CD4-positive, alpha-beta memory T cell (primary cell): ENCODE measurements around the gene FERMT2. TPM values are rescaled to one million over a fixed set of nuclear protein-coding genes. Genes with fewer than 3 reads are reported as not detected.

Experiments
- CTCF ChIA-PET: fragments of 350-600 bp; sonication (Branson Sonifier 250); formaldehyde crosslinking; loops from one replicate; lab custom pipeline; 2021; ENCODE audit warnings: inconsistent platforms; ENCODE audit not compliant: partially characterized antibody; lab: Charles Lee
- POLR2A ChIA-PET: fragments of 350-600 bp; sonication (Branson Sonifier 250); formaldehyde crosslinking; loops from one replicate; lab custom pipeline; 2021; ENCODE audit not compliant: partially characterized antibody; lab: Charles Lee
- DNase-seq, 5 donors: peaks; one replicate each; pipeline versions ENCODE4 v3.0.0 to v3.0.0-alpha.2; 2020 to 2022; ENCODE audit warnings: mixed read lengths in 1 of 5
- H3K27ac ChIP-seq: one replicate; pipeline ENCODE4 v1.7.0; 2013; ENCODE audit warnings: low read depth, low read length
- H3K27me3 ChIP-seq: 2 replicates; pipeline ENCODE4 v1.7.0; 2013; ENCODE audit warnings: mild to moderate bottlenecking, low read length, moderate library complexity; ENCODE audit not compliant: insufficient read depth
- H3K36me3 ChIP-seq: 2 replicates; pipeline ENCODE4 v1.7.0; 2013; ENCODE audit warnings: mild to moderate bottlenecking, low read length, moderate library complexity; ENCODE audit not compliant: insufficient read depth
- H3K4me1 ChIP-seq: 2 replicates; pipeline ENCODE4 v1.7.0; 2013; ENCODE audit warnings: mild to moderate bottlenecking, low read length, moderate library complexity; ENCODE audit not compliant: insufficient read depth
- H3K4me3 ChIP-seq, 2 donors: one replicate each; pipeline ENCODE4 v1.7.0; 2013; ENCODE audit warnings: low read length in 2 of 2, mild to moderate bottlenecking in 1 of 2
- H3K9me3 ChIP-seq, 2 donors: one replicate each; pipeline ENCODE4 v1.7.0; 2013; ENCODE audit warnings: low read length in 2 of 2, control low read depth in 1 of 2; ENCODE audit not compliant: control insufficient read depth in 1 of 2
- H3K27ac Mint-ChIP-seq, 7 donors: one replicate each; pipeline ENCODE4 v1.8.0; 2020 to 2021; ENCODE audit warnings: mixed read lengths in 7 of 7, mild to moderate bottlenecking in 6 of 7, inconsistent platforms in 3 of 7, moderate library complexity in 3 of 7
- H3K27me3 Mint-ChIP-seq, 2 donors: one replicate each; pipeline ENCODE4 v1.8.0; 2020 to 2021; ENCODE audit warnings: mixed read lengths in 2 of 2
- H3K36me3 Mint-ChIP-seq, 2 donors: one replicate each; pipeline ENCODE4 v1.8.0; 2020 to 2021; ENCODE audit warnings: mixed read lengths in 2 of 2, inconsistent platforms in 1 of 2, mild to moderate bottlenecking in 1 of 2
- H3K4me1 Mint-ChIP-seq, 4 donors: one replicate each; pipeline ENCODE4 v1.8.0; 2020 to 2021; ENCODE audit warnings: mixed read lengths in 4 of 4, mild to moderate bottlenecking in 1 of 4
- H3K4me3 Mint-ChIP-seq, 8 donors: one replicate each; pipeline ENCODE4 v1.8.0; 2020 to 2021; ENCODE audit warnings: mixed read lengths in 8 of 8, mild to moderate bottlenecking in 7 of 8, moderate library complexity in 6 of 8, inconsistent platforms in 3 of 8
- H3K9me3 Mint-ChIP-seq, 8 donors: one replicate each; pipeline ENCODE4 v1.8.0; 2020 to 2021; ENCODE audit warnings: mixed read lengths in 8 of 8, mild to moderate bottlenecking in 5 of 8, inconsistent platforms in 3 of 8, moderate library complexity in 1 of 8
- intact Hi-C: fragments of 100-400 bp; cut with micrococcal nuclease; formaldehyde crosslinking; loops from one replicate; pipeline ENCODE4 v1.15.1; 2023
- polyA plus RNA-seq, 2 donors: library from polyadenylated mRNA; unstranded; fragments of 300-500 nt; fragmentation: Illumina TruSeq; gene quantifications; one replicate each; pipeline ENCODE4 v1.2.3, GENCODE V29; 2021
- total RNA-seq, 2 experiments: library from RNA; stranded (reverse); gene quantifications; one replicate each; pipeline ENCODE4 v1.2.3, GENCODE V29; 2021

The FERMT2 gene
- total and polyA plus RNA-seq, 4 experiments from 2014 or later: 0.75 to 0.79 TPM; not detected in 2

DNA sequence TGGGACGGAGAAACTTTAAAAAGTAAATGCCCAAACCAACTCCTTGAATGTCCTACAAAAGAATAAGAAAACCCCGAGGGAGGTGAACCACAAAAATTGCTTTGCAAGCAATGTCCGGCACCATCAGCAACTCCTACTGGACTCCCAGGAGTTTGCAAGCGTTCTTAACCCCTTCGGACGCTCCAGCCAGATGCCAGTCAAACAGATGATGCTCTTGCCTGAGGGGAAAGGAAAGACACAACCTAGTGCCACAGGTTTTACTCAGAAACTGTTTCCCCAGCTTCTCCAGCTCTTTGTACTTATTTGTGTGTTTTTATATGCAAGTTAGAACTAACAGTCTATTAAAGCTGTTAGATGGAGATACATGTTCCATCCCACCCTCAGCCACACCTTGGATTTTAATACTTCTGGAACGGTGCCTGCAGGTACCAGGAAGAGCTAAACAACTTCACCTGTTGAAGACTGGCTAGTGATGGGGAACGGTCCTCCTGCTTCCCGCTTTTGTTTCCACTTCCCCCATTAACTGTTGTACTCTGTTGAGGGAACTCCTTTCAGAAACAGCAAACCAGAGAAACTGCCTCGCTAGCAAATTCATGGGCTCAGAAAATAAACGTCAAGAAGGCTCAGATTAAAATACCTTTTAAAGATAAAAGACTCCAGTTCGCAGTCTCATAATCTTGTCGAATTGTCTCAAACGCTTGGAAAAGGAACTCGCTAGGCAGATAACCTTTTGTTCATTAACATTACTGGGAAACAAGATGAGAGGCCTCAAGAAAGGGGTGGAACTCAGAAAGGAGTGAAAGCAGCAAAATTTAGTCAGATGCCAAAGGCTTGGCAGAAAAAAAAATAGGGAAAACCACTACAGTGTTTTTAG lies 1.1 kb upstream of the FERMT2 start:
- no peaks in the 10 kb centered on the region for H3K36me3 Mint-ChIP-seq
- peaks cover 20% of the 10 kb centered on the region for H3K4me1 ChIP-seq
- DNase-seq: peak in 2 of 5 donors; percentile 17 to 19
- H3K4me3 ChIP-seq: no peak overlapping the region
- H3K27ac ChIP-seq: no peak overlapping the region
- no peaks in the 10 kb centered on the region for H3K36me3 ChIP-seq
- peaks cover 44% of the 10 kb centered on the region for H3K27me3 ChIP-seq
- peaks cover 32 to 34% of the 10 kb centered on the region in 2 donors for H3K27me3 Mint-ChIP-seq
- H3K4me3 Mint-ChIP-seq: peak overlapping the region; percentile 57 to 79 (median 74)
- no peaks in the 10 kb centered on the region for H3K9me3 ChIP-seq
- POLR2A ChIA-PET: no interaction called here
- CTCF ChIA-PET: interaction anchor here (0.9 to 3.7 kb wide), 4 partner anchors 9 to 126 kb away, joined by 3 to 27 read pairs (median 4); no protein-coding TSS in a partner anchor
- intact Hi-C loops: loop anchor here (2.0 to 10.0 kb wide), 3 partner anchors 33 to 400 kb away; partner anchors contain the start of genes ERO1A, GPR137C and TXNDC16
- H3K9me3 Mint-ChIP-seq: no peaks in the 10 kb centered on the region
- H3K4me1 Mint-ChIP-seq: peaks cover 18 to 27% (median 21%) of the 10 kb centered on the region in 4 donors
- peak overlapping the region in 3 of 7 donors; percentile 21 to 48 (median 22) for H3K27ac Mint-ChIP-seq

- Mint-ChIP-seq H3K27me3 (peaks cover 36 to 38% of the 10 kb centered on the region in 2 donors), H3K4me3 (peak overlapping the region; percentile 79 to 91 (median 85)), H3K36me3 (no peaks in the 10 kb centered on the region), H3K4me1 (peaks cover 18 to 27% (median 21%) of the 10 kb centered on the region in 4 donors), H3K9me3 (no peaks in the 10 kb centered on the region), H3K27ac (peak overlapping the region in 6 of 7 donors; percentile 5 to 65 (median 37))
- H3K9me3 ChIP-seq: no peaks in the 10 kb centered on the region
- ChIA-PET CTCF (interaction anchor here (1.4 to 3.7 kb wide), 2 partner anchors 10 to 125 kb away, joined by 4 to 27 read pairs; no protein-coding TSS in a partner anchor), POLR2A (no interaction called here)
- peaks cover 20% of the 10 kb centered on the region for H3K4me1 ChIP-seq
- H3K4me3 ChIP-seq: peak overlapping the region; percentile 47 to 49
- no peaks in the 10 kb centered on the region for H3K36me3 ChIP-seq
- peaks cover 45% of the 10 kb centered on the region for H3K27me3 ChIP-seq
- intact Hi-C loops: loop anchor here (2.0 to 10.0 kb wide), 3 partner anchors 32 to 398 kb away; partner anchors contain the start of genes ERO1A, GPR137C and TXNDC16
- peak in 2 of 5 donors; percentile 14 to 23 for DNase-seq
- H3K27ac ChIP-seq: no peak overlapping the region
These were observed 396 bp downstream of the FERMT2 start for GRCh38 chr14:52950410-52950897.

- intact Hi-C loops: loop anchor here (2.0 to 10.0 kb wide), 3 partner anchors 31 to 398 kb away; partner anchors contain the start of genes ERO1A, GPR137C and TXNDC16
- Mint-ChIP-seq H3K9me3 (no peaks in the 10 kb centered on the region), H3K4me1 (peaks cover 18 to 27% (median 21%) of the 10 kb centered on the region in 4 donors), H3K4me3 (peak overlapping the region; percentile 79 to 91 (median 85)), H3K27me3 (peaks cover 37 to 40% of the 10 kb centered on the region in 2 donors), H3K27ac (peak overlapping the region in 5 of 7 donors; percentile 5 to 43 (median 35)), H3K36me3 (no peaks in the 10 kb centered on the region)
- Histone ChIP-seq H3K9me3 (no peaks in the 10 kb centered on the region), H3K27me3 (peaks cover 45% of the 10 kb centered on the region), H3K36me3 (no peaks in the 10 kb centered on the region), H3K27ac (no peak overlapping the region), H3K4me1 (peaks cover 20% of the 10 kb centered on the region), H3K4me3 (peak overlapping the region; percentile 47 to 49)
- POLR2A ChIA-PET: interaction anchor here (1.0 kb wide), 1 partner anchor 31 kb away, joined by 4 read pairs; no protein-coding TSS in a partner anchor
- peak in 3 of 5 donors; percentile 6 to 30 (median 15) for DNase-seq
- CTCF ChIA-PET: interaction anchor here (0.7 to 3.7 kb wide), 6 partner anchors 11 to 127 kb away, joined by 3 to 27 read pairs (median 4); no protein-coding TSS in a partner anchor
These were observed 990 bp downstream of the FERMT2 start for GRCh38 chr14:52949711-52950409.

DNA sequence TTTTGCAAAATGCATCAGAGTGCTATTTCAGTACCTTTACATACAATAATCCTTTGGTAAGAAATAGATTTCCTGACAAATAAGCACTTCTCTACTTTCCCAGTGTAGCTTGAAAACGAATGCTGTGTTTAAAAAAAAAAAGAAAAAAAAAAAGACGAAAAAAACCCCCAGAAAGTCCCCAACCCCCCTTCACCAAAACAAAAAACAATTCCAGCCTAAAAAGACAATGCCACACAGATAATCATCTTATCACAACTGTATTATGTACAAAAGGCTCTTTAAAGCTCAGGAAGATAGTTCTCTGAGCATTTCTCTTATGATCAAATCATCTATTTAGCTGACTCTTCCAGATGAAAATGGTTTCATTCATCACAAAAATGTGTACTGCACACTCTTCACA lies 1.6 kb downstream of the FERMT2 start:
- H3K27me3 ChIP-seq: peaks cover 50% of the 10 kb centered on the region
- no peak for DNase-seq
- ChIA-PET POLR2A (interaction anchor here (0.8 to 1.7 kb wide), 3 partner anchors 31 to 1102 kb away, joined by 3 to 5 read pairs (median 4); partner anchors contain the start of gene DDHD1), CTCF (interaction anchor here (0.7 to 1.8 kb wide), 6 partner anchors 11 to 126 kb away, joined by 3 to 8 read pairs (median 4); no protein-coding TSS in a partner anchor)
- H3K27ac ChIP-seq: no peak overlapping the region
- no peaks in the 10 kb centered on the region for H3K36me3 Mint-ChIP-seq
- no peaks in the 10 kb centered on the region for H3K9me3 ChIP-seq
- peaks cover 18 to 27% (median 21%) of the 10 kb centered on the region in 4 donors for H3K4me1 Mint-ChIP-seq
- intact Hi-C loops: no loop called here
- H3K27ac Mint-ChIP-seq: peak overlapping the region in 1 of 7 donors; percentile 5
- no peaks in the 10 kb centered on the region for H3K9me3 Mint-ChIP-seq
- peaks cover 20% of the 10 kb centered on the region for H3K4me1 ChIP-seq
- H3K27me3 Mint-ChIP-seq: peaks cover 37 to 40% of the 10 kb centered on the region in 2 donors
- H3K4me3 ChIP-seq: no peak overlapping the region
- H3K36me3 ChIP-seq: no peaks in the 10 kb centered on the region
- H3K4me3 Mint-ChIP-seq: peak overlapping the region in 7 of 8 donors; percentile 9 to 91 (median 84)

GRCh38 chr14:52948836-52949235 lies 2.0 kb downstream of the FERMT2 start:
- POLR2A ChIA-PET: interaction anchor here (0.8 to 1.7 kb wide), 3 partner anchors 30 to 1101 kb away, joined by 3 to 5 read pairs (median 4); partner anchors contain the start of gene DDHD1

DNA sequence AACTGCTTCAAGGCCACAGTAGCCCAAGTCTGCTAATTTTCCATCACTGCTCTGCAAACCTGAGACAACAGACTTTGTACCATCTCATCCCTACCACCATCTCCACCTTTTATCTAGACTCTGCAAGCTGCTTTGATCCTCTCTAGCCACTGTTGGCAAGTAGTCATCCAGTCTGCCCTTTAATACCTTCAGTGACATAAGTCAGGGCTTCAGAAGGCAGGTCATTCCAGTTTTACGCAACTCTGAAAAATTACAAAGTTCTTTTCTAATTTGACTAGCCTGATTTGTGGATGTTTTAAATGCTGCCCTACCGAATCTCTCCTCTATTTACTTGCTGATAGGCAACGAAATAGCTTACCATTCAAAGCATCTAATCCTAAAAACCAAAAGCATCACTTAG lies 2.8 kb downstream of the FERMT2 start:
- H3K36me3 ChIP-seq: no peaks in the 10 kb centered on the region
- H3K27ac ChIP-seq: no peak overlapping the region
- Mint-ChIP-seq H3K27me3 (peaks cover 37 to 40% of the 10 kb centered on the region in 2 donors), H3K36me3 (no peaks in the 10 kb centered on the region), H3K4me3 (no peak overlapping the region), H3K9me3 (no peaks in the 10 kb centered on the region), H3K4me1 (peaks cover 18 to 27% (median 21%) of the 10 kb centered on the region in 4 donors), H3K27ac (no peak overlapping the region)
- POLR2A ChIA-PET: interaction anchor here (1.7 kb wide), 1 partner anchor 204 kb away, joined by 5 read pairs; the partner anchor contains the start of gene DDHD1
- peaks cover 20% of the 10 kb centered on the region for H3K4me1 ChIP-seq
- CTCF ChIA-PET: interaction anchor here (1.6 to 1.8 kb wide), 2 partner anchors 12 to 30 kb away, joined by 8 read pairs; no protein-coding TSS in a partner anchor
- peaks cover 50% of the 10 kb centered on the region for H3K27me3 ChIP-seq
- intact Hi-C loops: no loop called here
- no peak for DNase-seq
- no peaks in the 10 kb centered on the region for H3K9me3 ChIP-seq
- no peak overlapping the region for H3K4me3 ChIP-seq

More at GRCh38 chr14:52948836-52949235, 2.0 kb downstream of the FERMT2 start:
- H3K9me3 ChIP-seq: no peaks in the 10 kb centered on the region
- CTCF ChIA-PET: interaction anchor here (1.3 to 1.8 kb wide), 5 partner anchors 12 to 126 kb away, joined by 3 to 8 read pairs (median 4); no protein-coding TSS in a partner anchor
- peak overlapping the region in 1 of 7 donors; percentile 5 for H3K27ac Mint-ChIP-seq
- no peaks in the 10 kb centered on the region for H3K36me3 Mint-ChIP-seq
- H3K4me1 ChIP-seq: peaks cover 20% of the 10 kb centered on the region
- H3K9me3 Mint-ChIP-seq: no peaks in the 10 kb centered on the region
- H3K4me1 Mint-ChIP-seq: peaks cover 18 to 27% (median 21%) of the 10 kb centered on the region in 4 donors
- intact Hi-C loops: no loop called here
- H3K27me3 ChIP-seq: peaks cover 50% of the 10 kb centered on the region
- no peak overlapping the region for H3K4me3 ChIP-seq
- no peak overlapping the region for H3K27ac ChIP-seq
- DNase-seq: peak in 1 of 5 donors; percentile 9
- peaks cover 37 to 40% of the 10 kb centered on the region in 2 donors for H3K27me3 Mint-ChIP-seq
- peak overlapping the region in 1 of 8 donors; percentile 90 for H3K4me3 Mint-ChIP-seq
- no peaks in the 10 kb centered on the region for H3K36me3 ChIP-seq
